ENCODE data around the gene DPP10. TPM values are rescaled to one million over a fixed set of nuclear protein-coding genes. Genes with fewer than 3 reads are reported as not detected.

The DPP10 gene
- total and polyA plus RNA-seq, 10 of the 15 experiments (the other 5 are each of a cell fraction or from before 2014, with no cell fraction given): not detected

GRCh38 chr2:115118306-115118705 lies 675.9 kb downstream of the DPP10 start:
- BruUV-seq (replicated peaks): no TSS peak

More at GRCh38 chr2:115118306-115118705, 675.9 kb downstream of the DPP10 start:
- Histone ChIP-seq H3K27ac (ENCODE audit: control insufficient read depth, insufficient read depth) (no peak overlapping the region), H4K20me1 (ENCODE audit: control insufficient read depth, insufficient read depth) (no peaks in the 10 kb centered on the region), H3K9me3 (replicated peaks; ENCODE audit: control insufficient read depth, insufficient read depth, low read length) (no peaks in the 10 kb centered on the region), H3K36me3 (ENCODE audit: control insufficient read depth in 2 of 2, insufficient read depth in 2 of 2, low read length in 1 of 2) (no peaks in the 10 kb centered on the region), H2AFZ (ENCODE audit: control insufficient read depth, low read depth, low read length) (no peak overlapping the region), H3K4me2 (ENCODE audit: control insufficient read depth, insufficient read depth) (no peak overlapping the region), H3K4me3 (no peak overlapping the region), H3K27me3 (replicated peaks in 1 of 2; ENCODE audit: control insufficient read depth in 2 of 2, insufficient read depth in 2 of 2, low read length in 1 of 2) (no peaks in the 10 kb centered on the region), H3K79me2 (ENCODE audit: control insufficient read depth, insufficient read depth, low read length) (no peaks in the 10 kb centered on the region), H3K9ac (ENCODE audit: control insufficient read depth, insufficient read depth, low read length) (no peak overlapping the region), H3K4me1 (ENCODE audit: control insufficient read depth, insufficient read depth, low read length) (no peaks in the 10 kb centered on the region)
- SMC1A ChIA-PET (ENCODE audit: uncharacterized antibody, unreplicated experiment): no interaction called here
- RAD21 ChIA-PET (ENCODE audit: unreplicated experiment): no interaction called here
- FAIRE-seq: no peak
- 0% methylated on average over 2 of the region's 2 CpGs for WGBS (ENCODE audit: insufficient coverage, insufficient replicate concordance, low lambda C conversion rate, missing lambda C conversion rate)
- no peak for DNase-seq (ENCODE audit: low read depth, low spot score)
- in situ Hi-C loops (cut with MboI): no loop called here
- TF ChIP-seq ZNF207 (IDR thresholded peaks at IDR 0.05; ENCODE audit: borderline replicate concordance) (no peak), ETV6 (conservative IDR thresholded peaks at IDR 0.05 in 1 of 2, IDR thresholded peaks at IDR 0.05 in 1 of 2; ENCODE audit: borderline replicate concordance in 1 of 2, low read depth in 1 of 2) (no peak), FOXM1 (IDR thresholded peaks at IDR 0.05; ENCODE audit: low read depth, low read length) (no peak), EGR1 (IDR thresholded peaks at IDR 0.05; ENCODE audit: borderline replicate concordance in 1 of 2, low read depth in 2 of 2, low read length in 2 of 2) (no peak), MYC (IDR thresholded peaks at IDR 0.05; ENCODE audit: insufficient read depth, insufficient read length, insufficient replicate concordance, low read length, severe bottlenecking) (no peak), POLR2A (IDR thresholded peaks at IDR 0.05; ENCODE audit: low read depth, low read length) (no peak), NBN (IDR thresholded peaks at IDR 0.05) (no peak), RBBP5 (conservative IDR thresholded peaks at IDR 0.05) (no peak), CBX3 (IDR thresholded peaks at IDR 0.05; ENCODE audit: borderline replicate concordance, low read depth) (no peak), RAD51 (IDR thresholded peaks at IDR 0.05) (no peak), BCL11A (IDR thresholded peaks at IDR 0.05; ENCODE audit: low read depth, low read length) (no peak), SP1 (IDR thresholded peaks at IDR 0.05; ENCODE audit: low read depth, low read length) (no peak), NRF1 (conservative IDR thresholded peaks at IDR 0.05; ENCODE audit: low read depth, low read length) (no peak), E2F4 (IDR thresholded peaks at IDR 0.05; ENCODE audit: low read depth, low read length) (no peak)
- TF ChIP-seq, protein P1, sequence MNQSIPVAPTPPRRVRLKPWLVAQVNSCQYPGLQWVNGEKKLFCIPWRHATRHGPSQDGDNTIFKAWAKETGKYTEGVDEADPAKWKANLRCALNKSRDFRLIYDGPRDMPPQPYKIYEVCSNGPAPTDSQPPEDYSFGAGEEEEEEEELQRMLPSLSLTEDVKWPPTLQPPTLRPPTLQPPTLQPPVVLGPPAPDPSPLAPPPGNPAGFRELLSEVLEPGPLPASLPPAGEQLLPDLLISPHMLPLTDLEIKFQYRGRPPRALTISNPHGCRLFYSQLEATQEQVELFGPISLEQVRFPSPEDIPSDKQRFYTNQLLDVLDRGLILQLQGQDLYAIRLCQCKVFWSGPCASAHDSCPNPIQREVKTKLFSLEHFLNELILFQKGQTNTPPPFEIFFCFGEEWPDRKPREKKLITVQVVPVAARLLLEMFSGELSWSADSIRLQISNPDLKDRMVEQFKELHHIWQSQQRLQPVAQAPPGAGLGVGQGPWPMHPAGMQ (IDR thresholded peaks at IDR 0.05; ENCODE audit: borderline replicate concordance): no peak
- TF ChIP-seq, protein P2, sequence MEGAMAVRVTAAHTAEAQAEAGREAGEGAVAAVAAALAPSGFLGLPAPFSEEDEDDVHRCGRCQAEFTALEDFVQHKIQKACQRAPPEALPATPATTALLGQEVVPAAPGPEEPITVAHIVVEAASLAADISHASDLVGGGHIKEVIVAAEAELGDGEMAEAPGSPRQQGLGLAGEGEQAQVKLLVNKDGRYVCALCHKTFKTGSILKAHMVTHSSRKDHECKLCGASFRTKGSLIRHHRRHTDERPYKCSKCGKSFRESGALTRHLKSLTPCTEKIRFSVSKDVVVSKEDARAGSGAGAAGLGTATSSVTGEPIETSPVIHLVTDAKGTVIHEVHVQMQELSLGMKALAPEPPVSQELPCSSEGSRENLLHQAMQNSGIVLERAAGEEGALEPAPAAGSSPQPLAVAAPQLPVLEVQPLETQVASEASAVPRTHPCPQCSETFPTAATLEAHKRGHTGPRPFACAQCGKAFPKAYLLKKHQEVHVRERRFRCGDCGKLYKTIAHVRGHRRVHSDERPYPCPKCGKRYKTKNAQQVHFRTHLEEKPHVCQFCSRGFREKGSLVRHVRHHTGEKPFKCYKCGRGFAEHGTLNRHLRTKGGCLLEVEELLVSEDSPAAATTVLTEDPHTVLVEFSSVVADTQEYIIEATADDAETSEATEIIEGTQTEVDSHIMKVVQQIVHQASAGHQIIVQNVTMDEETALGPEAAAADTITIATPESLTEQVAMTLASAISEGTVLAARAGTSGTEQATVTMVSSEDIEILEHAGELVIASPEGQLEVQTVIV (IDR thresholded peaks at IDR 0.05; ENCODE audit: borderline replicate concordance, partially characterized antibody): no peak
- TF ChIP-seq, protein P3, sequence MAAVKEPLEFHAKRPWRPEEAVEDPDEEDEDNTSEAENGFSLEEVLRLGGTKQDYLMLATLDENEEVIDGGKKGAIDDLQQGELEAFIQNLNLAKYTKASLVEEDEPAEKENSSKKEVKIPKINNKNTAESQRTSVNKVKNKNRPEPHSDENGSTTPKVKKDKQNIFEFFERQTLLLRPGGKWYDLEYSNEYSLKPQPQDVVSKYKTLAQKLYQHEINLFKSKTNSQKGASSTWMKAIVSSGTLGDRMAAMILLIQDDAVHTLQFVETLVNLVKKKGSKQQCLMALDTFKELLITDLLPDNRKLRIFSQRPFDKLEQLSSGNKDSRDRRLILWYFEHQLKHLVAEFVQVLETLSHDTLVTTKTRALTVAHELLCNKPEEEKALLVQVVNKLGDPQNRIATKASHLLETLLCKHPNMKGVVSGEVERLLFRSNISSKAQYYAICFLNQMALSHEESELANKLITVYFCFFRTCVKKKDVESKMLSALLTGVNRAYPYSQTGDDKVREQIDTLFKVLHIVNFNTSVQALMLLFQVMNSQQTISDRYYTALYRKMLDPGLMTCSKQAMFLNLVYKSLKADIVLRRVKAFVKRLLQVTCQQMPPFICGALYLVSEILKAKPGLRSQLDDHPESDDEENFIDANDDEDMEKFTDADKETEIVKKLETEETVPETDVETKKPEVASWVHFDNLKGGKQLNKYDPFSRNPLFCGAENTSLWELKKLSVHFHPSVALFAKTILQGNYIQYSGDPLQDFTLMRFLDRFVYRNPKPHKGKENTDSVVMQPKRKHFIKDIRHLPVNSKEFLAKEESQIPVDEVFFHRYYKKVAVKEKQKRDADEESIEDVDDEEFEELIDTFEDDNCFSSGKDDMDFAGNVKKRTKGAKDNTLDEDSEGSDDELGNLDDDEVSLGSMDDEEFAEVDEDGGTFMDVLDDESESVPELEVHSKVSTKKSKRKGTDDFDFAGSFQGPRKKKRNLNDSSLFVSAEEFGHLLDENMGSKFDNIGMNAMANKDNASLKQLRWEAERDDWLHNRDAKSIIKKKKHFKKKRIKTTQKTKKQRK (IDR thresholded peaks at IDR 0.05; ENCODE audit: low read depth, low read length): no peak
- CTCF ChIA-PET: no interaction called here
- POLR2A ChIA-PET: no interaction called here
- intact Hi-C loops (cut with micrococcal nuclease; ENCODE audit: unreplicated experiment): no loop called here
- no peak for ATAC-seq

All from GM12878 (cell line).